NT2/D1 (cell line): ENCODE measurements around the gene CHST4.

Source experiments
- DNase-seq: peaks from one replicate; pipeline ENCODE4 v3.0.0-alpha.2; 2011; ENCODE audit warnings: low read depth, low spot score
- H3K27me3 ChIP-seq: 2 replicates; pipeline ENCODE4 v1.6.0; 2011; ENCODE audit warnings: mild to moderate bottlenecking; ENCODE audit not compliant: insufficient read length, insufficient read depth
- H3K36me3 ChIP-seq: 2 replicates; pipeline ENCODE4 v1.6.1; 2011; ENCODE audit warnings: mild to moderate bottlenecking, low read length, mixed read lengths; ENCODE audit not compliant: insufficient read depth, insufficient read length
- H3K4me1 ChIP-seq: 2 replicates; pipeline ENCODE4 v1.5.1; 2011; ENCODE audit not compliant: insufficient read depth, insufficient read length
- H3K4me3 ChIP-seq: 2 replicates; pipeline ENCODE4 v1.5.1; 2011; ENCODE audit warnings: low read depth; ENCODE audit not compliant: insufficient read length
- H3K9ac ChIP-seq: 2 replicates; pipeline ENCODE4 v1.6.0; 2011; ENCODE audit warnings: low read depth; ENCODE audit not compliant: insufficient read length
- H3K9me3 ChIP-seq: 2 replicates; pipeline ENCODE4 v1.5.1; 2011; ENCODE audit warnings: mild to moderate bottlenecking, low read length; ENCODE audit not compliant: insufficient read depth
- SUZ12 ChIP-seq: IDR thresholded peaks from 2 replicates; pipeline ENCODE4 v1.6.1; 2011; ENCODE audit not compliant: insufficient read length, insufficient read depth; ENCODE audit errors: extremely low read depth
- YY1 ChIP-seq: IDR thresholded peaks from 2 replicates; pipeline ENCODE4 v1.6.1; 2011; ENCODE audit not compliant: insufficient read length, insufficient read depth
- ZNF274 ChIP-seq: IDR thresholded peaks from 2 replicates; pipeline ENCODE4 v1.6.1; 2011; ENCODE audit warnings: mild to moderate bottlenecking, low read depth, low read length

Gene CHST4

DNA sequence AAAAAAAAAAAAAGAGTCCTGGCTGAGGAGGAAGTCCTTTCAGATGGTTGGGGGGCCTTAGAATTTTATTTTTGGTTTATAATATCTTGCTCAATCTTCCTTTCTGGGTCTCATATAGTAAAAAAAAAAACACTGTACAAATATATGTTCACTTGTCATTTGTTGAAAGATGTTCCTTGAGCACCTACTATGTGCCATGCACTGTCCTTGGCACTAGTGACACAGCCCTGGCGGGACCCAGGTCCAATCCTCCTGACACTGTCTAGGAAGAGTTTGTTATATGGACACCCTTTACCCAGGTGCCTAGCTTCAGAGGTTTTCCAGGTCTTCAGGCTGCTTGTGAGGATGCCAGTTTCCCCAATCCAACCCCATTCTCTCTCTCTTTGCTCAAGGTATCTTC is 2.0 kb downstream of the CHST4 start:
- no peak for DNase-seq
- no peak for TF ChIP-seq YY1
- TF ChIP-seq SUZ12 = no peak
- TF ChIP-seq ZNF274 = no peak
- peaks cover 3% of the 10 kb centered on the region for H3K4me1 ChIP-seq
- H3K36me3 ChIP-seq = no peaks in the 10 kb centered on the region
- H3K27me3 ChIP-seq = no peaks in the 10 kb centered on the region
- no peak overlapping the region for H3K4me3 ChIP-seq
- no peaks in the 10 kb centered on the region for H3K9me3 ChIP-seq
- no peak overlapping the region for H3K9ac ChIP-seq

DNA sequence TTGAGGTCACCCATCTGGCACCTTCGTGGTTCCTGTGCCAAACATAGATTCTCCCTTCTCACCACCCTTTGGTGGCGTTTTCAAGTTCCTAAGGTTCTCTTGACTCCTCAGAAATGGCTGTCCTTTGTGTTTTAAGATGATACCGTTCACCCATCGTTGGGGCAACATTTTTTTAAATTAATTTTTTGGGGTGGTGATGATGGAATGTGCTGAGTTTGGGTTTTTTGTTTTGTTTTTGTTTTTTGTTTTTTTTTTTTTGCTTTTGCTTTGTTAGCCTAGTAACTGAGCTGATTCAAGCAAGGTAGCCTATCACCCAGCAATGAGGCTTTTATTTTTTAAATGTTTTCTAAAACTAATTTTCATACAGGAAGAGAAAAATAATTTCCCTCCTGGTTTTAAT is 2.6 kb downstream of the CHST4 start:
- TF ChIP-seq YY1 (no peak), SUZ12 (no peak), ZNF274 (no peak)
- no peaks in the 10 kb centered on the region for H3K36me3 ChIP-seq
- no peaks in the 10 kb centered on the region for H3K27me3 ChIP-seq
- no peak overlapping the region for H3K4me3 ChIP-seq
- H3K9me3 ChIP-seq = no peaks in the 10 kb centered on the region
- DNase-seq = no peak
- no peak overlapping the region for H3K9ac ChIP-seq
- peaks cover 3% of the 10 kb centered on the region for H3K4me1 ChIP-seq

DNA sequence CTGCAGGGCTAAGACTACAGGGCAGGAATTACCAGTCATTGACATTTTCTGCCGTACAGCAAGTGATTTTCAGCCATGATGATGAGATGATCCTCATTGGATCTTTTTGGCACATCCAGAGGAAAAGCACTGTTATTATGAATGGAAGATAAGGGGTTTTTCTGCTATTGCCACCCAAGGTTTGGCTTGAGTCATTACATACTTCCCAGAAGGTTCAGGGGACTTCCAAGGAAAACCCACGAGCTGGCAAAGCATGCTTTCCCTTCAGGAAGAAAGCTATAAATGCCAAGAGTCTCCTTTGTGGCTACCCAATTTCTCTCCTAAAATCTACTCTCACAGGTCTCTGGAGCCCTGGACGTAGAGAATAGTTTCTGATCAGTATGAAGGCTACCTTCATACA is 6.1 kb downstream of the CHST4 start:
- no peak overlapping the region for H3K9ac ChIP-seq
- H3K4me1 ChIP-seq = no peaks in the 10 kb centered on the region
- H3K9me3 ChIP-seq = no peaks in the 10 kb centered on the region
- H3K36me3 ChIP-seq = no peaks in the 10 kb centered on the region
- no peak overlapping the region for H3K4me3 ChIP-seq
- TF ChIP-seq YY1 (no peak), SUZ12 (no peak)
- no peak for DNase-seq
- H3K27me3 ChIP-seq = no peaks in the 10 kb centered on the region

DNA sequence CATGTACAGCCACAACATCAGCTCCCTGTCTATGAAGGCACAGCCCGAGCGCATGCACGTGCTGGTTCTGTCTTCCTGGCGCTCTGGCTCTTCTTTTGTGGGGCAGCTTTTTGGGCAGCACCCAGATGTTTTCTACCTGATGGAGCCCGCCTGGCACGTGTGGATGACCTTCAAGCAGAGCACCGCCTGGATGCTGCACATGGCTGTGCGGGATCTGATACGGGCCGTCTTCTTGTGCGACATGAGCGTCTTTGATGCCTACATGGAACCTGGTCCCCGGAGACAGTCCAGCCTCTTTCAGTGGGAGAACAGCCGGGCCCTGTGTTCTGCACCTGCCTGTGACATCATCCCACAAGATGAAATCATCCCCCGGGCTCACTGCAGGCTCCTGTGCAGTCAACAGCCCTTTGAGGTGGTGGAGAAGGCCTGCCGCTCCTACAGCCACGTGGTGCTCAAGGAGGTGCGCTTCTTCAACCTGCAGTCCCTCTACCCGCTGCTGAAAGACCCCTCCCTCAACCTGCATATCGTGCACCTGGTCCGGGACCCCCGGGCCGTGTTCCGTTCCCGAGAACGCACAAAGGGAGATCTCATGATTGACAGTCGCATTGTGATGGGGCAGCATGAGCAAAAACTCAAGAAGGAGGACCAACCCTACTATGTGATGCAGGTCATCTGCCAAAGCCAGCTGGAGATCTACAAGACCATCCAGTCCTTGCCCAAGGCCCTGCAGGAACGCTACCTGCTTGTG is 10.7 kb downstream of the CHST4 start:
- Histone ChIP-seq H3K36me3 (no peaks in the 10 kb centered on the region), H3K9ac (no peak overlapping the region), H3K27me3 (no peaks in the 10 kb centered on the region), H3K9me3 (no peaks in the 10 kb centered on the region), H3K4me1 (no peaks in the 10 kb centered on the region), H3K4me3 (no peak overlapping the region)
- DNase-seq = no peak
- no peak for TF ChIP-seq SUZ12
- TF ChIP-seq YY1 = no peak
- TF ChIP-seq ZNF274 = no peak

DNA sequence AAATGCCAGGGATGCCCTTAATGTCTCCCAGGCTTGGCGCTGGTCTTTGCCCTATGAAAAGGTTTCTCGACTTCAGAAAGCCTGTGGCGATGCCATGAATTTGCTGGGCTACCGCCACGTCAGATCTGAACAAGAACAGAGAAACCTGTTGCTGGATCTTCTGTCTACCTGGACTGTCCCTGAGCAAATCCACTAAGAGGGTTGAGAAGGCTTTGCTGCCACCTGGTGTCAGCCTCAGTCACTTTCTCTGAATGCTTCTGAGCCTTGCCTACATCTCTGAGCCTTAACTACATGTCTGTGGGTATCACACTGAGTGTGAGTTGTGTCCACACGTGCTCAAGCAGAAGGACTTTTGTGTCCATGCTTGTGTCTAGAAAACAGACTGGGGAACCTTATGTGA is 11.4 kb downstream of the CHST4 start:
- TF ChIP-seq YY1 (no peak), ZNF274 (no peak), SUZ12 (no peak)
- no peaks in the 10 kb centered on the region for H3K36me3 ChIP-seq
- no peaks in the 10 kb centered on the region for H3K27me3 ChIP-seq
- no peaks in the 10 kb centered on the region for H3K9me3 ChIP-seq
- no peak overlapping the region for H3K9ac ChIP-seq
- no peaks in the 10 kb centered on the region for H3K4me1 ChIP-seq
- no peak overlapping the region for H3K4me3 ChIP-seq
- peak; percentile 55 for DNase-seq

DNA sequence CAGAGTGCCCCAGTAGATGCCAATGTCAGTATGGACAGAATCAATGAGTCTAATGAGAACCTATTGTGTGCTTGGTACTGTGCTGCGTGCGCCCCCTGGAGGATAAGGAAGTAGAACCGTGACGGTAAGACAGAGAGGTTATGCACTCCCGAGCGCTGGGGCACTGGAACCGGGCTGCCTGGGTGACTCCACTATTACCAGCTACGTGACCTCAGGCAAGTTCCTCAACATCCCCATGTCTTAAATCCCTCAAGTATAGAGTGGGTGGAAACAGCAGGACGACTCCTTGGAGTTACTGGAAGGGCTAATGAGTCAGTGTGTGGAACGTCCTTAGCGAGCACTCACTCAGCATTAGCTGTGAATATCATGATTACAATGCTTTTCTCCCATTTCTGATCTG is 16.2 kb downstream of the CHST4 start:
- Histone ChIP-seq H3K9me3 (no peaks in the 10 kb centered on the region), H3K36me3 (no peaks in the 10 kb centered on the region), H3K9ac (no peak overlapping the region), H3K4me3 (no peak overlapping the region), H3K4me1 (no peaks in the 10 kb centered on the region), H3K27me3 (no peaks in the 10 kb centered on the region)
- peak; percentile 52 for DNase-seq
- TF ChIP-seq SUZ12 (no peak), ZNF274 (no peak), YY1 (no peak)

DNA sequence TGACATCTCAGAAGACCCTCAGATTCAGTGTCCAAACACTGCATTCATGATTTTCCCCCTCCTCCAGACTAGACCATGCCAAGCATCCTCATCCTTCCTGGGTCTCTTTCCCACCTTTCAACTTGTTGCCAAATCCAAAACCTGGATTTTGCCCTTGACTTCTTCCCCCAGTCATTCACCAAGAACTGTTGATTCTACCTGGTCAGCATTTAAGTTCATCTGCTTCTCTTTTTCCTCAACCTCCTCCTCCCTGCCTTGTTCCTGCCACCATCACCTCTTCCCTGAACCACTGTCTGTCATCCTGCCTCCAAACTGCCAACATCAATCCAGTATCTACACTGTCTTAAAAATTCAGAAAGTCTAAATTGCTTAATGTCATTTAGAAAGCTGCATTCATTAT is 20.9 kb downstream of the CHST4 start:
- Histone ChIP-seq H3K4me3 (no peak overlapping the region), H3K9ac (no peak overlapping the region), H3K27me3 (no peaks in the 10 kb centered on the region)

More for the DNA sequence above, 20.9 kb downstream of the CHST4 start:
- no peak for DNase-seq
- Histone ChIP-seq H3K36me3 (no peaks in the 10 kb centered on the region), H3K4me1 (no peaks in the 10 kb centered on the region), H3K9me3 (no peaks in the 10 kb centered on the region)
- no peak for TF ChIP-seq YY1
- no peak for TF ChIP-seq SUZ12
- no peak for TF ChIP-seq ZNF274
